ENCODE data around the gene SPAG16. TPM values are rescaled to one million over a fixed set of nuclear protein-coding genes. Genes with fewer than 3 reads are reported as not detected.

SPAG16 gene
- total RNA-seq, result 24.5 and 71.5 TPM in 2 replicates

GRCh38 chr2:213284105-213285090 is at the start of gene SPAG16:
Gene SPAG16, plus strand, starts transcription at chr2:213284464.

GRCh38 chr2:214410918-214411554 is 1126.8 kb downstream of the SPAG16 start, which contains the start of gene VWC2L:
Gene VWC2L, plus strand, starts transcription at chr2:214411054. Its CDS starts 3,140 bp downstream, at chr2:214414194.

Small RNAs within 50 kb of the gene (small RNA-seq; reads per million reads assigned to genes)
- gene MIR4438, result not detected

Other genes with a start within 250 kb of the SPAG16 start
- 35.7 and 41.8 TPM in 2 replicates for gene IKZF2, start 132.9 kb upstream of the SPAG16 start, total RNA-seq